Endothelial cell of umbilical vein (primary cell): ENCODE results near the gene SSRP1. TPM values are rescaled to one million over a fixed set of nuclear protein-coding genes. Genes with fewer than 3 reads are reported as not detected.
"Not testable (repeated sequence)": the region's sequence is repeated elsewhere in the genome, so short reads cannot be mapped to it uniquely, and the experiment has no call there.

Experiments used
- BruUV-seq: library from RNA; stranded (reverse); fragments of 400-500 nt; replicated peaks from 2 replicates; lab custom pipeline; 2021; lab: Mats Ljungman, UMichigan
- CTCF ChIA-PET: fragments of 300-600, 350-600 bp; sonication (Branson Sonifier 250); formaldehyde crosslinking; loops from one replicate; lab custom pipeline; 2021; ENCODE audit warnings: antibody characterized with exemption, inconsistent platforms; lab: Charles Lee
- POLR2A ChIA-PET: fragments of 300-600, 350-600 bp; sonication (Branson Sonifier 250); formaldehyde crosslinking; loops from one replicate; lab custom pipeline; 2021; ENCODE audit warnings: antibody characterized with exemption, inconsistent platforms; lab: Charles Lee
- DNase-seq: peaks from one replicate; pipeline ENCODE4 v3.0.0-alpha.2; 2011; ENCODE audit warnings: low read depth, low spot score
- FAIRE-seq: peaks from 2 replicates; lab custom pipeline; 2011; peaks lifted over from hg19 to GRCh38; lab: Jason Lieb, UNC
- H2AFZ ChIP-seq: 2 replicates; pipeline ENCODE4 v1.6.0; 2012; ENCODE audit warnings: low read depth, low read length, control low read depth, inconsistent platforms
- H3K27ac ChIP-seq: 2 replicates; pipeline ENCODE4 v1.5.1; 2011; ENCODE audit warnings: low read depth, mild to moderate bottlenecking, control low read depth, low read length, moderate library complexity; ENCODE audit not compliant: insufficient read depth
- H3K27me3 ChIP-seq, 2 experiments: 2 replicates each; pipeline versions ENCODE4 v1.6.0 to v1.6.1; 2011; ENCODE audit warnings: low read length in 2 of 2, mixed read lengths in 1 of 2; ENCODE audit not compliant: control insufficient read depth in 2 of 2, insufficient read depth in 2 of 2
- H3K36me3 ChIP-seq, 2 experiments: 2 replicates in 1 of 2; 3 replicates in 1 of 2; pipeline ENCODE4 v1.5.1; 2011; ENCODE audit warnings: low read length in 2 of 2, mild to moderate bottlenecking in 1 of 2, moderate library complexity in 1 of 2; ENCODE audit not compliant: control insufficient read depth in 2 of 2, insufficient read depth in 2 of 2; ENCODE audit errors: extremely low read depth in 1 of 2
- H3K4me1 ChIP-seq: 3 replicates; pipeline ENCODE4 v1.5.1; 2011; ENCODE audit warnings: mild to moderate bottlenecking, low read length; ENCODE audit not compliant: control insufficient read depth, insufficient read depth; ENCODE audit errors: extremely low read depth
- H3K4me2 ChIP-seq: 2 replicates; pipeline ENCODE4 v1.6.1; 2011; ENCODE audit warnings: low read length, control low read depth, mixed read lengths; ENCODE audit not compliant: insufficient read depth
- H3K4me3 ChIP-seq, 3 experiments: fragments of 200-600 bp in 1 of 3; sonication (generic), shearing (Covaris generic) in 1 of 3; replicated peaks in 1 of 3; 2 replicates each; pipeline ENCODE4 v1.5.1; 2011 to 2016; ENCODE audit warnings: control low read depth in 3 of 3, low read length in 3 of 3, mild to moderate bottlenecking in 2 of 3, inconsistent platforms in 1 of 3, low read depth in 1 of 3, moderate library complexity in 1 of 3; ENCODE audit not compliant: insufficient read depth in 1 of 3
- H3K79me2 ChIP-seq: 2 replicates; pipeline ENCODE4 v1.6.0; 2012; ENCODE audit warnings: low read length, inconsistent platforms; ENCODE audit not compliant: control insufficient read depth, insufficient read depth
- H3K9ac ChIP-seq: replicated peaks from 2 replicates; pipeline ENCODE3; 2011; ENCODE audit warnings: low read length, control low read depth; ENCODE audit not compliant: insufficient read depth; ENCODE audit errors: extremely low read depth
- H3K9me1 ChIP-seq: replicated peaks from 3 replicates; pipeline ENCODE4 v1.6.0; 2011; ENCODE audit warnings: mild to moderate bottlenecking, low read length; ENCODE audit not compliant: control insufficient read depth, insufficient read depth; ENCODE audit errors: extremely low read depth
- H3K9me3 ChIP-seq: replicated peaks from 2 replicates; pipeline ENCODE4 v1.5.1; 2012; ENCODE audit warnings: low read length, inconsistent platforms; ENCODE audit not compliant: control insufficient read depth, insufficient read depth
- H4K20me1 ChIP-seq: replicated peaks from 2 replicates; pipeline ENCODE3; 2011; ENCODE audit warnings: mild to moderate bottlenecking, low read length; ENCODE audit not compliant: control insufficient read depth, insufficient read depth; ENCODE audit errors: extremely low read depth
- EZH2 ChIP-seq: IDR thresholded peaks from 2 replicates; pipeline ENCODE4 v1.6.1; 2012; ENCODE audit warnings: borderline replicate concordance, low read depth, mild to moderate bottlenecking, moderate library complexity, low read length, inconsistent platforms; ENCODE audit not compliant: severe bottlenecking
- FOS ChIP-seq: IDR thresholded peaks from 2 replicates; pipeline ENCODE4 v1.6.1; 2011; ENCODE audit warnings: mild to moderate bottlenecking, low read length, moderate library complexity, borderline replicate concordance; ENCODE audit not compliant: insufficient read depth
- GATA2 ChIP-seq: IDR thresholded peaks from 2 replicates; pipeline ENCODE4 v1.7.0; 2011; ENCODE audit warnings: low read depth, mild to moderate bottlenecking, moderate library complexity, mixed read lengths, low read length; ENCODE audit not compliant: insufficient read length, insufficient read depth
- JUN ChIP-seq: IDR thresholded peaks from 2 replicates; pipeline ENCODE4 v1.6.1; 2011; ENCODE audit warnings: borderline replicate concordance, low read depth; ENCODE audit not compliant: insufficient read length, insufficient read depth
- MYC ChIP-seq: IDR thresholded peaks from one replicate; pipeline ENCODE4 v1.6.1; 2011; ENCODE audit warnings: mild to moderate bottlenecking, low read depth, low read length
- POLR2A ChIP-seq: IDR thresholded peaks from 2 replicates; pipeline ENCODE4 v1.6.1; 2012; ENCODE audit warnings: low read depth, mild to moderate bottlenecking, control low read depth, low read length
- POLR2AphosphoS5 ChIP-seq: IDR thresholded peaks from 2 replicates; pipeline ENCODE4 v1.6.1; 2012; ENCODE audit warnings: low read depth, mild to moderate bottlenecking, control low read depth, low read length, moderate library complexity; ENCODE audit not compliant: insufficient read depth
- dilution Hi-C: fragments of 300-500 bp; cut with MboI; formaldehyde crosslinking; loops from one replicate; pipeline ENCODE4 v1.15.0; 2019; ENCODE audit warnings: low sequenced_read_pairs; ENCODE audit not compliant: extremely low pct_ligation_motif_present
- intact Hi-C: fragments of 100-400 bp; cut with micrococcal nuclease; formaldehyde crosslinking; loops from one replicate; pipeline ENCODE4 v1.10.0; 2022
- polyA plus RNA-seq, 4 experiments: library from polyadenylated mRNA; depleted of rRNA in 3 of 4; stranded (reverse) in 3 of 4; unstranded in 1 of 4; fragments of >200 nt; gene quantifications; 2 replicates each; pipeline versions ENCODE4 v1.2.1 to v1.2.3, GENCODE V29; 2011 to 2012; ENCODE audit warnings: missing spikeins in 1 of 4
- total RNA-seq: library from RNA; stranded (reverse); gene quantifications from 2 replicates; pipeline ENCODE4 v1.2.3, GENCODE V29; 2021
- TF ChIP-seq, protein P1 (sequence below): IDR thresholded peaks from 2 replicates; pipeline ENCODE4 v1.6.1; 2011; ENCODE audit not compliant: insufficient read depth, insufficient read length
- TF ChIP-seq, protein P2 (sequence below), 2 donors: IDR thresholded peaks; 1 replicate in 1 of 2; 2 replicates in 1 of 2; pipeline ENCODE4 v1.5.1; 2011; ENCODE audit warnings: low read length in 2 of 2, mild to moderate bottlenecking in 2 of 2, moderate library complexity in 2 of 2, control low read depth in 1 of 2, inconsistent platforms in 1 of 2, low read depth in 1 of 2; ENCODE audit not compliant: insufficient read depth in 1 of 2; ENCODE audit errors: extremely low read depth in 1 of 2

Gene SSRP1
- total and polyA plus RNA-seq, 2 donors (not counting 3 experiments of a cell fraction or from before 2014, with no cell fraction given): 130 to 146 TPM

DNA sequence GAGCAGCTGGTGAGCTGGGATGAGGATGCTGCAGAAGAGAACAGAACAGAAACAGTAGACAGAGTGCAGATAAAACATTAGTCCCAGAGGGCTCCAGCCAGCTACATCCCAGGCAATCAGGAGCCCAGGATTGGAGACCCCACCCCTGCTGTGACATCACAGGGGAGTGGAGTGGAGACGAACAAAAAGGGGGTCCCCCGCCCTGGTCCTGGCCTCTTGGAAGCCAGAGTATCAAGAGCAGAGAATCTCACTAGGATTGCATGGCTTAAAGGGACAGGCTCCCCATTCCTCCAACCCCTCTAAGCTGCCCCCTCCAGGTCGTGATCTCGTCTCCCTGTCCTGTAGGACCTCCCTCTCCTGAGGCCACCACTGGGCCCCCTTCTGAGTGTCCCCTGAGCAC lies 2.5 kb upstream of the SSRP1 start, which contains the start of gene P2RX3:
P2RX3 (plus strand) TSS at position 211 of the 400 bp plus-strand sequence. CDS start 199 bp downstream, outside the sequence.
- Histone ChIP-seq H3K9me3 (no peaks in the 10 kb centered on the region), H3K4me3 (no peak within 1 kb of the TSS), H3K9ac (no peak within 1 kb of the TSS), H3K4me1 (peaks cover 17% of the 10 kb centered on the region), H3K4me2 (no peak within 1 kb of the TSS), H3K36me3 (peaks cover 0 to 3% of the 10 kb centered on the region in 2 experiments), H4K20me1 (no peaks in the 10 kb centered on the region), H3K79me2 (peaks cover 23% of the 10 kb centered on the region), H3K9me1 (no peaks in the 10 kb centered on the region), H3K27ac (no peak within 1 kb of the TSS), H3K27me3 (peaks cover 4 to 9% of the 10 kb centered on the region in 2 experiments), H2AFZ (no peak within 1 kb of the TSS)
- FAIRE-seq (no peak), DNase-seq (no peak)
- ChIA-PET POLR2A (no interaction called here), CTCF (interaction anchor here (0.9 to 1.6 kb wide), 4 partner anchors 12 to 207 kb away, joined by 3 to 12 read pairs (median 4); no protein-coding TSS in a partner anchor)
- intact Hi-C loops (loop anchor here (5.0 kb wide), 1 partner anchor 329 kb away; the partner anchor contains the start of gene ZDHHC5), dilution Hi-C loops (no loop called here)
- no TSS peak for BruUV-seq
- TF ChIP-seq POLR2AphosphoS5 (no peak), GATA2 (no peak), POLR2A (no peak), EZH2 (no peak), JUN (no peak), FOS (no peak), MYC (no peak)
- TF ChIP-seq, protein P1, sequence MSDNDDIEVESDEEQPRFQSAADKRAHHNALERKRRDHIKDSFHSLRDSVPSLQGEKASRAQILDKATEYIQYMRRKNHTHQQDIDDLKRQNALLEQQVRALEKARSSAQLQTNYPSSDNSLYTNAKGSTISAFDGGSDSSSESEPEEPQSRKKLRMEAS: no peak
- TF ChIP-seq, protein P2, sequence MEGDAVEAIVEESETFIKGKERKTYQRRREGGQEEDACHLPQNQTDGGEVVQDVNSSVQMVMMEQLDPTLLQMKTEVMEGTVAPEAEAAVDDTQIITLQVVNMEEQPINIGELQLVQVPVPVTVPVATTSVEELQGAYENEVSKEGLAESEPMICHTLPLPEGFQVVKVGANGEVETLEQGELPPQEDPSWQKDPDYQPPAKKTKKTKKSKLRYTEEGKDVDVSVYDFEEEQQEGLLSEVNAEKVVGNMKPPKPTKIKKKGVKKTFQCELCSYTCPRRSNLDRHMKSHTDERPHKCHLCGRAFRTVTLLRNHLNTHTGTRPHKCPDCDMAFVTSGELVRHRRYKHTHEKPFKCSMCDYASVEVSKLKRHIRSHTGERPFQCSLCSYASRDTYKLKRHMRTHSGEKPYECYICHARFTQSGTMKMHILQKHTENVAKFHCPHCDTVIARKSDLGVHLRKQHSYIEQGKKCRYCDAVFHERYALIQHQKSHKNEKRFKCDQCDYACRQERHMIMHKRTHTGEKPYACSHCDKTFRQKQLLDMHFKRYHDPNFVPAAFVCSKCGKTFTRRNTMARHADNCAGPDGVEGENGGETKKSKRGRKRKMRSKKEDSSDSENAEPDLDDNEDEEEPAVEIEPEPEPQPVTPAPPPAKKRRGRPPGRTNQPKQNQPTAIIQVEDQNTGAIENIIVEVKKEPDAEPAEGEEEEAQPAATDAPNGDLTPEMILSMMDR (IDR thresholded peaks at IDR 0.05; ENCODE audit: extremely low read depth in 1 of 2, insufficient read depth in 1 of 2, low read depth in 1 of 2, low read length in 2 of 2): no peak

DNA sequence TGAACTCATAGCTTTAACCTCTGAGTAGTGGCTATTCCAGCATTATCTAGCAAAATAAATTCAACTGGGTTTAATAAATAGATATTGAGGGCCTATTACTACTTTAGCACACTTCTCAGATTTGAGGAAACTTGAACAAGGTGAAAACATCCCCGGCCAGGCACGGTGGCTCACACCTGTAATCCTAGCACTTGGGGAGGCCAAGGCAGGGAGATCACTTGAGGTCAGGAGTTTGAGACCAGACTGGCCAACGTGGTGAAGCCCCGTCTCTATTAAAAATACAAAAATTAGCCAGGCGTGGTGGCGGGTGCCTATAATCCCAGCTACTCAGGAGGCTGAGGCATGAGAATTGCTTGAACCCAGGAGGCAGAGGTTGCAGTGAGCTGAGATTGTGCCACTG lies 1.2 kb upstream of the SSRP1 start:
- H3K9me3 ChIP-seq, FAIRE-seq, H3K27me3 ChIP-seq, H2AFZ ChIP-seq, H3K9me1 ChIP-seq, DNase-seq, H4K20me1 ChIP-seq, BruUV-seq, H3K27ac ChIP-seq, dilution Hi-C loops, H3K9ac ChIP-seq, H3K4me3 ChIP-seq, H3K4me2 ChIP-seq: not testable (repeated sequence)
- Histone ChIP-seq H3K36me3 (peaks cover 8 to 11% of the 10 kb centered on the region in 2 experiments), H3K4me1 (peaks cover 17% of the 10 kb centered on the region), H3K79me2 (peaks cover 28% of the 10 kb centered on the region)
- ChIA-PET POLR2A (interaction anchor here (0.6 kb wide), 1 partner anchor 203 kb away, joined by 4 read pairs; no protein-coding TSS in a partner anchor), CTCF (interaction anchor here (0.8 to 1.6 kb wide), 2 partner anchors 9 kb away, joined by 3 to 10 read pairs; no protein-coding TSS in a partner anchor)
- intact Hi-C loops: loop anchor here (5.0 kb wide), 1 partner anchor 330 kb away; the partner anchor contains the start of gene ZDHHC5
